Testis (tissue), 3 donors: ENCODE data around the gene ACCSL. TPM values are rescaled to one million over a fixed set of nuclear protein-coding genes. Genes with fewer than 3 reads are reported as not detected.

Experiments used
- DNase-seq: peaks from one replicate; pipeline ENCODE4 v3.0.0-alpha.2; 2019
- H3K27ac ChIP-seq, 2 donors: fragments of 200-600 bp; sonication (generic); one replicate each; pipeline ENCODE4 v1.5.1; 2019
- H3K27me3 ChIP-seq: fragments of 200-600 bp; sonication (generic); one replicate; pipeline ENCODE4 v1.5.1; 2019
- H3K36me3 ChIP-seq: fragments of 200-600 bp; sonication (generic); one replicate; pipeline ENCODE4 v1.5.1; 2017; ENCODE audit warnings: low read depth; ENCODE audit errors: missing control alignments
- H3K4me1 ChIP-seq: fragments of 200-600 bp; sonication (generic); one replicate; pipeline ENCODE4 v1.5.1; 2019
- H3K4me3 ChIP-seq, 2 donors: fragments of 200-600 bp; sonication (generic); one replicate each; pipeline ENCODE4 v1.5.1; 2017 to 2019
- H3K9me3 ChIP-seq: fragments of 200-600 bp; sonication (generic); one replicate; pipeline ENCODE4 v1.5.1; 2017
- POLR2A ChIP-seq: fragments of 450-650 bp; IDR thresholded peaks from one replicate; pipeline ENCODE4 v1.6.1; 2017; ENCODE audit warnings: antibody characterized with exemption, mild to moderate bottlenecking, moderate library complexity
- WGBS, 2 donors: methylation state at CpG; one replicate each; pipeline ENCODE4 v1.1.5; 2018; 5-methylcytosine and 5-hydroxymethylcytosine counted together
- intact Hi-C: fragments of 100-400 bp; cut with DNase I; formaldehyde crosslinking; loops from one replicate; pipeline ENCODE4 v1.15.1; 2023; ENCODE audit warnings: low total_unique reads
- polyA plus RNA-seq: library from polyadenylated mRNA; stranded (reverse); fragments of 350-450 nt; fragmentation: Illumina TruSeq; extraction: RNeasy Lipid Tissue Mini Kit (QIAGEN cat#74804); gene quantifications from one replicate; pipeline ENCODE4 v1.2.3, GENCODE V29; 2014; ENCODE audit warnings: low read depth, low replicate concordance; ENCODE audit not compliant: insufficient read depth
- total RNA-seq, 2 donors: library from RNA; depleted of rRNA; stranded (reverse); fragments of >200 nt; gene quantifications; one replicate each; pipeline ENCODE4 v1.2.3, GENCODE V29; 2016
- TF ChIP-seq, protein P1 (sequence below), 3 experiments: fragments of 450-650 bp in 2 of 3; fragments of 200-600 bp in 1 of 3; sonication (generic) in 1 of 3; IDR thresholded peaks; one replicate each; pipeline ENCODE4 v1.5.1; 2016 to 2019; ENCODE audit warnings: antibody characterized with exemption in 3 of 3, mild to moderate bottlenecking in 2 of 3, moderate library complexity in 1 of 3

ACCSL gene
- total and polyA plus RNA-seq, 3 donors from 2014 or later: 0.25 to 0.79 (median 0.67) TPM

GRCh38 chr11:44006917-44007361 lies 40.8 kb upstream of the ACCSL start:
- no peaks in the 10 kb centered on the region for H3K9me3 ChIP-seq
- H3K36me3 ChIP-seq: no peaks in the 10 kb centered on the region
- WGBS, 2 donors: 55 to 61% methylated on average over 6 to 11 of the region's 11 CpGs
- H3K4me1 ChIP-seq: peaks cover 61% of the 10 kb centered on the region
- DNase-seq: peak; percentile 79
- peak overlapping the region; percentile 60 to 89 for H3K27ac ChIP-seq
- intact Hi-C loops: loop anchor here (10.0 kb wide), 1 partner anchor 62 kb away; the partner anchor contains the start of gene C11orf96
- H3K4me3 ChIP-seq: no peak overlapping the region
- TF ChIP-seq, protein P1, sequence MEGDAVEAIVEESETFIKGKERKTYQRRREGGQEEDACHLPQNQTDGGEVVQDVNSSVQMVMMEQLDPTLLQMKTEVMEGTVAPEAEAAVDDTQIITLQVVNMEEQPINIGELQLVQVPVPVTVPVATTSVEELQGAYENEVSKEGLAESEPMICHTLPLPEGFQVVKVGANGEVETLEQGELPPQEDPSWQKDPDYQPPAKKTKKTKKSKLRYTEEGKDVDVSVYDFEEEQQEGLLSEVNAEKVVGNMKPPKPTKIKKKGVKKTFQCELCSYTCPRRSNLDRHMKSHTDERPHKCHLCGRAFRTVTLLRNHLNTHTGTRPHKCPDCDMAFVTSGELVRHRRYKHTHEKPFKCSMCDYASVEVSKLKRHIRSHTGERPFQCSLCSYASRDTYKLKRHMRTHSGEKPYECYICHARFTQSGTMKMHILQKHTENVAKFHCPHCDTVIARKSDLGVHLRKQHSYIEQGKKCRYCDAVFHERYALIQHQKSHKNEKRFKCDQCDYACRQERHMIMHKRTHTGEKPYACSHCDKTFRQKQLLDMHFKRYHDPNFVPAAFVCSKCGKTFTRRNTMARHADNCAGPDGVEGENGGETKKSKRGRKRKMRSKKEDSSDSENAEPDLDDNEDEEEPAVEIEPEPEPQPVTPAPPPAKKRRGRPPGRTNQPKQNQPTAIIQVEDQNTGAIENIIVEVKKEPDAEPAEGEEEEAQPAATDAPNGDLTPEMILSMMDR (IDR thresholded peaks at IDR 0.05): no peak
- no peak for TF ChIP-seq POLR2A
- no peaks in the 10 kb centered on the region for H3K27me3 ChIP-seq

GRCh38 chr11:44007481-44008087 lies 40.2 kb upstream of the ACCSL start:
- H3K27ac ChIP-seq: peak overlapping the region; percentile 60 to 89
- WGBS, 2 donors: 91% methylated on average over 4 to 5 of the region's 5 CpGs
- no peak for TF ChIP-seq POLR2A
- TF ChIP-seq, protein P1 (IDR thresholded peaks at IDR 0.05): no peak
- no peaks in the 10 kb centered on the region for H3K9me3 ChIP-seq
- H3K4me1 ChIP-seq: peaks cover 55% of the 10 kb centered on the region
- peak; percentile 13 for DNase-seq
- no peaks in the 10 kb centered on the region for H3K36me3 ChIP-seq
- H3K4me3 ChIP-seq: no peak overlapping the region
- intact Hi-C loops: loop anchor here (10.0 kb wide), 1 partner anchor 63 kb away; the partner anchor contains the start of gene C11orf96
- H3K27me3 ChIP-seq: no peaks in the 10 kb centered on the region

- Histone ChIP-seq H3K4me3 (no peak overlapping the region), H3K36me3 (no peaks in the 10 kb centered on the region), H3K27me3 (no peaks in the 10 kb centered on the region), H3K4me1 (peaks cover 51% of the 10 kb centered on the region), H3K9me3 (no peaks in the 10 kb centered on the region), H3K27ac (peak overlapping the region in 1 of 2 donors; percentile 89)
- intact Hi-C loops: loop anchor here (10.0 kb wide), 1 partner anchor 63 kb away; the partner anchor contains the start of gene C11orf96
- 82 to 83% methylated on average over 5 of the region's 5 CpGs for WGBS, 2 donors
- peak; percentile 12 for DNase-seq
- TF ChIP-seq POLR2A: no peak
- TF ChIP-seq, protein P1 (IDR thresholded peaks at IDR 0.05): no peak
Measured at GRCh38 chr11:44008088-44008501, 39.7 kb upstream of the ACCSL start.

- WGBS, 2 donors: 85 to 97% methylated on average over 3 of the region's 3 CpGs
- intact Hi-C loops: loop anchor here (10.0 kb wide), 1 partner anchor 64 kb away; the partner anchor contains the start of gene C11orf96
Measured at GRCh38 chr11:44008698-44009097, 39.1 kb upstream of the ACCSL start.

More at GRCh38 chr11:44008698-44009097, 39.1 kb upstream of the ACCSL start:
- no peak overlapping the region for H3K4me3 ChIP-seq
- no peaks in the 10 kb centered on the region for H3K27me3 ChIP-seq
- H3K9me3 ChIP-seq: no peaks in the 10 kb centered on the region
- TF ChIP-seq, protein P1 (IDR thresholded peaks at IDR 0.05): no peak
- no peak for TF ChIP-seq POLR2A
- peak overlapping the region in 1 of 2 donors; percentile 89 for H3K27ac ChIP-seq
- H3K4me1 ChIP-seq: peaks cover 45% of the 10 kb centered on the region
- no peaks in the 10 kb centered on the region for H3K36me3 ChIP-seq
- DNase-seq: peak; percentile 6
